Omental fat pad (tissue), 4 donors: Measurements from ENCODE around the gene RBM47. TPM values are rescaled to one million over a fixed set of nuclear protein-coding genes. Genes with fewer than 3 reads are reported as not detected.
A peak's percentile ranks its signal among the peaks of the same experiment; 100 is the strongest.

Experiments used
- ATAC-seq: fragments of 150-250 bp; one replicate; pipeline ENCODE4 v1.9.1; 2016; ENCODE audit warnings: mild to moderate bottlenecking, moderate library complexity; ENCODE audit not compliant: low FRiP score
- DNase-seq: peaks from one replicate; pipeline ENCODE4 v3.0.0-alpha.2; 2019; ENCODE audit warnings: low spot score
- CTCF ChIP-seq, 3 donors: fragments of 450-650 bp; IDR thresholded peaks; one replicate each; pipeline ENCODE4 v1.5.1; 2016 to 2017; ENCODE audit warnings: antibody characterized with exemption in 3 of 3, mild to moderate bottlenecking in 3 of 3, moderate library complexity in 2 of 3
- total RNA-seq, 4 donors: library from RNA; depleted of rRNA; stranded (reverse); fragments of >200 nt; gene quantifications; one replicate each; pipeline ENCODE4 v1.1.0, GENCODE V29; 2016

RBM47 gene
- total RNA-seq, 4 donors from 2014 or later: 51.0 to 124 (median 55.5) TPM

- no peak for DNase-seq
- no peak for ATAC-seq
- TF ChIP-seq CTCF (IDR thresholded peaks at IDR 0.05): no peak
These were observed 98.6 kb downstream of the RBM47 start for GRCh38 chr4:40530961-40531635.

- DNase-seq (no peak), ATAC-seq (no peak)
- TF ChIP-seq CTCF (IDR thresholded peaks at IDR 0.05): no peak
These were observed 102.9 kb downstream of the RBM47 start for GRCh38 chr4:40526741-40527140.

GRCh38 chr4:40525752-40526598 is 103.7 kb downstream of the RBM47 start:
- DNase-seq: no peak
- ATAC-seq: peak; percentile 96
- TF ChIP-seq CTCF (IDR thresholded peaks at IDR 0.05): no peak

GRCh38 chr4:40524366-40525041 is 105.2 kb downstream of the RBM47 start:
- TF ChIP-seq CTCF (IDR thresholded peaks at IDR 0.05): no peak
- DNase-seq (no peak), ATAC-seq (no peak)

- no peak for TF ChIP-seq CTCF (IDR thresholded peaks at IDR 0.05)
- ATAC-seq (no peak), DNase-seq (no peak)
These were observed 106.1 kb downstream of the RBM47 start for GRCh38 chr4:40523581-40523980.

GRCh38 chr4:40521957-40522356 is 107.7 kb downstream of the RBM47 start:
- no peak for TF ChIP-seq CTCF (IDR thresholded peaks at IDR 0.05)
- ATAC-seq: no peak
- DNase-seq: no peak
